SH-SY5Y (cell line): ENCODE measurements around the gene SFI1.

Source experiments
- GATA2 ChIP-seq: IDR thresholded peaks from 2 replicates; pipeline ENCODE4 v1.6.1; 2011; ENCODE audit warnings: mild to moderate bottlenecking, low read depth, low read length
- GATA3 ChIP-seq: IDR thresholded peaks from 2 replicates; pipeline ENCODE4 v1.6.1; 2011; ENCODE audit warnings: low read depth, mild to moderate bottlenecking, low read length, moderate library complexity

DNA sequence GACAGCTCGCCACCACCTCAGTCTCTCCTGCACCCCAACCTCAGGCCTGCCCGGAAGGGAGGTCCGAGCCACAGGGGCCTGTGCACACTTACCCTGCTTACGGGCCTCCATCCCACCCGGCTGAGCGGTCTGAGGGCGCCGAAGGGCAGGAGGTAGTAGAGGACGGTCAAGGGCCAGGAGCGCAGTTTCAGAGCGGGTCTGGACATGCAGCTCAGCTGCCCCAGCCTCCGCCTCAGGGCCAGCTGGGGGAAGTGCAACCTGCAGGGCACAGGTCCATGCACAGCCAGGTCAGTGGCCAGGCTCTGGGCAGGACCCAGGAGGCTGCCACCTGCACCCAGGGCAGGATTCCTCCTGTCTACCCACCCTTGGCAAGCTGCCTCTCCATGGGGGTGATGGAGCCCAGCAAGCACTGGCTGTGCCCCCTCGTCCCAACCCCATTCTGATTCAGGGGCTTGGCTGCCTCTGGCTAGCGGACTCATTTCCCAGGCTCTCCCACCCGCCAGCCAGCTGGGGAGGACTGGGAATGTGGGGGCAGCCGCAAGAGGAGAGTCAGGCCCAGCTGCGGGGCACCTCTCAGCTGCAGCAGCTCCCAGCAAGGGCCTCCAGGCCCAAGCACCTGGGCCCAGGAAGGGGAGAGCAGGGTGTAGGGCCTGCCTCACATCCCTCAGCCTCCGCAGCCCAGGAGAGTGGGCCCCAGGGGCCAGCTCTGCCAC lies 127.4 kb downstream of the SFI1 start:
- TF ChIP-seq GATA2 (no peak), GATA3 (no peak)
